ENCODE data around the gene HARBI1.

The HARBI1 gene

GRCh38 chr11:46617134-46617971 lies at the start of gene HARBI1, which contains the start of gene ATG13:
TSS of gene HARBI1 (minus strand) at chr11:46617227. CDS start at chr11:46616237, 990 bp downstream.
TSS of gene ATG13 (plus strand) at chr11:46617553. CDS start at chr11:46644292, 26,739 bp downstream.
- no peaks in the 10 kb centered on the region for H3K27me3 ChIP-seq (ENCODE audit: control insufficient read depth in 1 of 2, insufficient read depth in 2 of 2, low read length in 2 of 2)
- no peaks in the 10 kb centered on the region for H3K9me3 ChIP-seq (ENCODE audit: control insufficient read depth in 2 of 2, low read length in 2 of 2)
- H3K4me3 ChIP-seq (ENCODE audit: low read length in 2 of 2) = peak within 1 kb of the TSS; percentile 94 to 99
- peak within 1 kb of the TSS; percentile 80 to 97 for H3K9ac ChIP-seq (ENCODE audit: low read length in 2 of 2)
- H3K36me3 ChIP-seq (ENCODE audit: control insufficient read depth in 2 of 2, insufficient read depth in 2 of 2, low read length in 2 of 2) = peaks cover 0 to 7% of the 10 kb centered on the region in 2 donors
- peak within 1 kb of the TSS; percentile 94 for H3K27ac ChIP-seq (ENCODE audit: low read length)
- peaks cover 25% of the 10 kb centered on the region for H3K4me1 ChIP-seq (ENCODE audit: control insufficient read depth, insufficient read depth, low read length)

- H3K9me3 ChIP-seq (ENCODE audit: control insufficient read depth in 2 of 2, low read length in 2 of 2) = no peaks in the 10 kb centered on the region
- no peak overlapping the region for H3K9ac ChIP-seq (ENCODE audit: low read length in 2 of 2)
- H3K4me3 ChIP-seq (ENCODE audit: low read length in 2 of 2) = no peak overlapping the region
- H3K27ac ChIP-seq (ENCODE audit: low read length) = no peak overlapping the region
- peaks cover 53% of the 10 kb centered on the region in 2 donors for H3K36me3 ChIP-seq (ENCODE audit: control insufficient read depth in 2 of 2, insufficient read depth in 2 of 2, low read length in 2 of 2)
- H3K4me1 ChIP-seq (ENCODE audit: control insufficient read depth, insufficient read depth, low read length) = peaks cover 9% of the 10 kb centered on the region
- H3K27me3 ChIP-seq (ENCODE audit: control insufficient read depth in 1 of 2, insufficient read depth in 2 of 2, low read length in 2 of 2) = no peaks in the 10 kb centered on the region
Measured at GRCh38 chr11:46666516-46666915, 49.5 kb upstream of the HARBI1 start.

- H3K27me3 ChIP-seq (ENCODE audit: control insufficient read depth in 1 of 2, insufficient read depth in 2 of 2, low read length in 2 of 2) = no peaks in the 10 kb centered on the region
- peaks cover 9% of the 10 kb centered on the region for H3K4me1 ChIP-seq (ENCODE audit: control insufficient read depth, insufficient read depth, low read length)
- peaks cover 47 to 48% of the 10 kb centered on the region in 2 donors for H3K36me3 ChIP-seq (ENCODE audit: control insufficient read depth in 2 of 2, insufficient read depth in 2 of 2, low read length in 2 of 2)
- H3K9ac ChIP-seq (ENCODE audit: low read length in 2 of 2) = no peak overlapping the region
- no peak overlapping the region for H3K27ac ChIP-seq (ENCODE audit: low read length)
- no peak overlapping the region for H3K4me3 ChIP-seq (ENCODE audit: low read length in 2 of 2)
- no peaks in the 10 kb centered on the region for H3K9me3 ChIP-seq (ENCODE audit: control insufficient read depth in 2 of 2, low read length in 2 of 2)
Measured at GRCh38 chr11:46665356-46665755, 48.3 kb upstream of the HARBI1 start.

- Histone ChIP-seq H3K27me3 (ENCODE audit: control insufficient read depth in 1 of 2, insufficient read depth in 2 of 2, low read length in 2 of 2) (no peaks in the 10 kb centered on the region), H3K4me3 (ENCODE audit: low read length in 2 of 2) (no peak overlapping the region), H3K4me1 (ENCODE audit: control insufficient read depth, insufficient read depth, low read length) (peaks cover 9% of the 10 kb centered on the region), H3K9me3 (ENCODE audit: control insufficient read depth in 2 of 2, low read length in 2 of 2) (no peaks in the 10 kb centered on the region), H3K36me3 (ENCODE audit: control insufficient read depth in 2 of 2, insufficient read depth in 2 of 2, low read length in 2 of 2) (peaks cover 47 to 48% of the 10 kb centered on the region in 2 donors), H3K9ac (ENCODE audit: low read length in 2 of 2) (no peak overlapping the region), H3K27ac (ENCODE audit: low read length) (no peak overlapping the region)
Measured at GRCh38 chr11:46664612-46665011, 47.6 kb upstream of the HARBI1 start.

GRCh38 chr11:46663277-46663940 lies 46.4 kb upstream of the HARBI1 start:
- Histone ChIP-seq H3K27ac (ENCODE audit: low read length) (no peak overlapping the region), H3K4me1 (ENCODE audit: control insufficient read depth, insufficient read depth, low read length) (peaks cover 9% of the 10 kb centered on the region), H3K36me3 (ENCODE audit: control insufficient read depth in 2 of 2, insufficient read depth in 2 of 2, low read length in 2 of 2) (peaks cover 43 to 46% of the 10 kb centered on the region in 2 donors)

GRCh38 chr11:46662366-46662765 lies 45.3 kb upstream of the HARBI1 start:
- Histone ChIP-seq H3K4me1 (ENCODE audit: control insufficient read depth, insufficient read depth, low read length) (peaks cover 6% of the 10 kb centered on the region), H3K9me3 (ENCODE audit: control insufficient read depth in 2 of 2, low read length in 2 of 2) (no peaks in the 10 kb centered on the region), H3K27me3 (ENCODE audit: control insufficient read depth in 1 of 2, insufficient read depth in 2 of 2, low read length in 2 of 2) (no peaks in the 10 kb centered on the region), H3K27ac (ENCODE audit: low read length) (no peak overlapping the region), H3K36me3 (ENCODE audit: control insufficient read depth in 2 of 2, insufficient read depth in 2 of 2, low read length in 2 of 2) (peaks cover 43 to 46% of the 10 kb centered on the region in 2 donors), H3K9ac (ENCODE audit: low read length in 2 of 2) (no peak overlapping the region), H3K4me3 (ENCODE audit: low read length in 2 of 2) (no peak overlapping the region)

More at GRCh38 chr11:46663277-46663940, 46.4 kb upstream of the HARBI1 start:
- Histone ChIP-seq H3K9ac (ENCODE audit: low read length in 2 of 2) (no peak overlapping the region), H3K9me3 (ENCODE audit: control insufficient read depth in 2 of 2, low read length in 2 of 2) (no peaks in the 10 kb centered on the region), H3K27me3 (ENCODE audit: control insufficient read depth in 1 of 2, insufficient read depth in 2 of 2, low read length in 2 of 2) (no peaks in the 10 kb centered on the region), H3K4me3 (ENCODE audit: low read length in 2 of 2) (no peak overlapping the region)

- Histone ChIP-seq H3K4me1 (ENCODE audit: control insufficient read depth, insufficient read depth, low read length) (peaks cover 2% of the 10 kb centered on the region), H3K9me3 (ENCODE audit: control insufficient read depth in 2 of 2, low read length in 2 of 2) (no peaks in the 10 kb centered on the region), H3K36me3 (ENCODE audit: control insufficient read depth in 2 of 2, insufficient read depth in 2 of 2, low read length in 2 of 2) (peaks cover 45 to 52% of the 10 kb centered on the region in 2 donors), H3K27ac (ENCODE audit: low read length) (no peak overlapping the region), H3K9ac (ENCODE audit: low read length in 2 of 2) (no peak overlapping the region), H3K27me3 (ENCODE audit: control insufficient read depth in 1 of 2, insufficient read depth in 2 of 2, low read length in 2 of 2) (no peaks in the 10 kb centered on the region), H3K4me3 (ENCODE audit: low read length in 2 of 2) (no peak overlapping the region)
Measured at GRCh38 chr11:46661836-46662235, 44.8 kb upstream of the HARBI1 start.

GRCh38 chr11:46659908-46660307 lies 42.9 kb upstream of the HARBI1 start:
- Histone ChIP-seq H3K27me3 (ENCODE audit: control insufficient read depth in 1 of 2, insufficient read depth in 2 of 2, low read length in 2 of 2) (no peaks in the 10 kb centered on the region), H3K4me1 (ENCODE audit: control insufficient read depth, insufficient read depth, low read length) (peaks cover 2% of the 10 kb centered on the region), H3K4me3 (ENCODE audit: low read length in 2 of 2) (no peak overlapping the region), H3K36me3 (ENCODE audit: control insufficient read depth in 2 of 2, insufficient read depth in 2 of 2, low read length in 2 of 2) (peaks cover 41 to 48% of the 10 kb centered on the region in 2 donors), H3K9me3 (ENCODE audit: control insufficient read depth in 2 of 2, low read length in 2 of 2) (no peaks in the 10 kb centered on the region), H3K9ac (ENCODE audit: low read length in 2 of 2) (no peak overlapping the region), H3K27ac (ENCODE audit: low read length) (no peak overlapping the region)

GRCh38 chr11:46658259-46658658 lies 41.2 kb upstream of the HARBI1 start:
- peaks cover 1% of the 10 kb centered on the region for H3K4me1 ChIP-seq (ENCODE audit: control insufficient read depth, insufficient read depth, low read length)
- no peaks in the 10 kb centered on the region for H3K9me3 ChIP-seq (ENCODE audit: control insufficient read depth in 2 of 2, low read length in 2 of 2)
- no peaks in the 10 kb centered on the region for H3K27me3 ChIP-seq (ENCODE audit: control insufficient read depth in 1 of 2, insufficient read depth in 2 of 2, low read length in 2 of 2)
- H3K9ac ChIP-seq (ENCODE audit: low read length in 2 of 2) = no peak overlapping the region
- no peak overlapping the region for H3K27ac ChIP-seq (ENCODE audit: low read length)
- H3K36me3 ChIP-seq (ENCODE audit: control insufficient read depth in 2 of 2, insufficient read depth in 2 of 2, low read length in 2 of 2) = peaks cover 37 to 48% of the 10 kb centered on the region in 2 donors
- H3K4me3 ChIP-seq (ENCODE audit: low read length in 2 of 2) = no peak overlapping the region

- Histone ChIP-seq H3K4me1 (ENCODE audit: control insufficient read depth, insufficient read depth, low read length) (no peaks in the 10 kb centered on the region), H3K27me3 (ENCODE audit: control insufficient read depth in 1 of 2, insufficient read depth in 2 of 2, low read length in 2 of 2) (no peaks in the 10 kb centered on the region), H3K9ac (ENCODE audit: low read length in 2 of 2) (no peak overlapping the region), H3K27ac (ENCODE audit: low read length) (no peak overlapping the region), H3K36me3 (ENCODE audit: control insufficient read depth in 2 of 2, insufficient read depth in 2 of 2, low read length in 2 of 2) (peaks cover 33 to 44% of the 10 kb centered on the region in 2 donors), H3K4me3 (ENCODE audit: low read length in 2 of 2) (no peak overlapping the region), H3K9me3 (ENCODE audit: control insufficient read depth in 2 of 2, low read length in 2 of 2) (no peaks in the 10 kb centered on the region)
Measured at GRCh38 chr11:46657186-46657585, 40.2 kb upstream of the HARBI1 start.

Measured in stomach smooth muscle (tissue), 2 donors.